H1 (cell line): ENCODE results near the gene TSPAN9. TPM values are rescaled to one million over a fixed set of nuclear protein-coding genes. Genes with fewer than 3 reads are reported as not detected.

Source experiments
- CTCF ChIA-PET: fragments of 300-600 bp; sonication (Branson Sonifier 250); formaldehyde crosslinking; loops from one replicate; lab custom pipeline; 2021; ENCODE audit not compliant: partially characterized antibody; lab: Charles Lee
- POLR2A ChIA-PET: fragments of 300-600 bp; sonication (Branson Sonifier 250); formaldehyde crosslinking; loops from one replicate; lab custom pipeline; 2021; ENCODE audit warnings: inconsistent platforms; ENCODE audit not compliant: partially characterized antibody; lab: Charles Lee
- DNase-seq, 2 experiments: peaks; one replicate each; pipeline versions ENCODE4 v3.0.0 to v3.0.0-alpha.2; 2010 to 2022; ENCODE audit warnings: low spot score in 2 of 2, low read depth in 1 of 2, mixed read lengths in 1 of 2
- FAIRE-seq: peaks from 2 replicates; lab custom pipeline; 2011; peaks lifted over from hg19 to GRCh38; lab: Jason Lieb, UNC
- H2AFZ ChIP-seq: 2 replicates; pipeline ENCODE4 v1.8.1; 2012; ENCODE audit warnings: low read length, inconsistent platforms
- H2AK5ac ChIP-seq: 2 replicates; pipeline ENCODE4 v1.6.1; 2013; ENCODE audit warnings: low read depth, low read length
- H2BK120ac ChIP-seq: replicated peaks from 2 replicates; pipeline ENCODE3; 2013; ENCODE audit warnings: low read depth, low read length, inconsistent platforms
- H2BK12ac ChIP-seq: 2 replicates; pipeline ENCODE4 v1.6.1; 2013; ENCODE audit warnings: low read depth, low read length
- H2BK15ac ChIP-seq: 2 replicates; pipeline ENCODE4 v1.6.1; 2013; ENCODE audit warnings: low read length
- H2BK20ac ChIP-seq: 2 replicates; pipeline ENCODE4 v1.6.1; 2013; ENCODE audit warnings: low read length
- H2BK5ac ChIP-seq: 2 replicates; pipeline ENCODE4 v1.6.1; 2013; ENCODE audit warnings: low read depth, low read length
- H3K14ac ChIP-seq: 2 replicates; pipeline ENCODE4 v1.6.1; 2013; ENCODE audit warnings: inconsistent platforms; ENCODE audit not compliant: insufficient read length
- H3K18ac ChIP-seq: 2 replicates; pipeline ENCODE4 v1.6.1; 2013; ENCODE audit warnings: low read length; ENCODE audit errors: extremely low read depth
- H3K23ac ChIP-seq: 2 replicates; pipeline ENCODE4 v1.6.1; 2013; ENCODE audit warnings: inconsistent platforms; ENCODE audit not compliant: insufficient read length
- H3K23me2 ChIP-seq: 2 replicates; pipeline ENCODE4 v1.6.1; 2013; ENCODE audit warnings: low read depth, low read length
- H3K27ac ChIP-seq: 2 replicates; pipeline ENCODE4 v1.6.1; 2011; ENCODE audit warnings: low read depth, low read length, inconsistent platforms
- H3K27me3 ChIP-seq, 4 experiments: replicated peaks in 1 of 4; 1 replicate in 1 of 4; 2 replicates in 3 of 4; pipeline versions ENCODE4 v1.6.1 to v1.8.1; 2011 to 2013; ENCODE audit warnings: low read length in 3 of 4, mild to moderate bottlenecking in 3 of 4, inconsistent platforms in 2 of 4, mixed read lengths in 2 of 4, moderate library complexity in 1 of 4; ENCODE audit not compliant: control insufficient read depth in 3 of 4, insufficient read depth in 3 of 4; ENCODE audit errors: extremely low read depth in 1 of 4
- H3K36me3 ChIP-seq, 4 experiments: 2 replicates each; pipeline versions ENCODE4 v1.6.1 to v1.8.1; 2011 to 2013; ENCODE audit warnings: mild to moderate bottlenecking in 4 of 4, low read length in 3 of 4, moderate library complexity in 2 of 4, control low read depth in 1 of 4, inconsistent platforms in 1 of 4; ENCODE audit not compliant: insufficient read depth in 4 of 4, control insufficient read depth in 2 of 4
- H3K4ac ChIP-seq: replicated peaks from 2 replicates; pipeline ENCODE3; 2013; ENCODE audit warnings: low read length, low read depth, mixed read lengths, inconsistent platforms; ENCODE audit not compliant: insufficient read length
- H3K4me1 ChIP-seq, 4 experiments: replicated peaks in 1 of 4; 1 replicate in 1 of 4; 2 replicates in 3 of 4; pipeline versions ENCODE4 v1.6.1 to v1.8.1; 2011 to 2013; ENCODE audit warnings: low read length in 3 of 4, inconsistent platforms in 2 of 4, mixed read lengths in 1 of 4; ENCODE audit not compliant: insufficient read depth in 4 of 4, control insufficient read depth in 3 of 4
- H3K4me2 ChIP-seq, 2 experiments: 2 replicates each; pipeline versions ENCODE4 v1.6.1 to v1.8.1; 2011 to 2013; ENCODE audit warnings: low read depth in 2 of 2, low read length in 2 of 2, control low read depth in 1 of 2, inconsistent platforms in 1 of 2, mild to moderate bottlenecking in 1 of 2; ENCODE audit not compliant: insufficient read depth in 1 of 2
- H3K4me3 ChIP-seq, 4 experiments: fragments of 200-600, 300-600 bp in 1 of 4; sonication (generic), shearing (Covaris generic), sonication (Bioruptor Twin) in 1 of 4; 2 replicates each; pipeline versions ENCODE4 v1.5.1 to v1.8.1; 2011 to 2016; ENCODE audit warnings: low read length in 4 of 4, low read depth in 3 of 4, control low read depth in 2 of 4, inconsistent platforms in 2 of 4, mild to moderate bottlenecking in 2 of 4, mixed read lengths in 1 of 4, moderate library complexity in 1 of 4; ENCODE audit not compliant: insufficient read depth in 2 of 4; ENCODE audit errors: extremely low read depth in 1 of 4
- H3K56ac ChIP-seq: replicated peaks from 2 replicates; pipeline ENCODE3; 2013; ENCODE audit warnings: low read depth, mild to moderate bottlenecking, mixed read lengths, low read length, inconsistent platforms; ENCODE audit not compliant: insufficient read length
- H3K79me1 ChIP-seq: 2 replicates; pipeline ENCODE4 v1.6.1; 2013; ENCODE audit warnings: low read depth, low read length, control low read depth
- H3K79me2 ChIP-seq, 2 experiments: 2 replicates each; pipeline versions ENCODE4 v1.6.1 to v1.8.1; 2012 to 2013; ENCODE audit warnings: low read length in 2 of 2, mild to moderate bottlenecking in 2 of 2, inconsistent platforms in 1 of 2; ENCODE audit not compliant: insufficient read depth in 2 of 2, control insufficient read depth in 1 of 2
- H3K9ac ChIP-seq, 4 experiments: replicated peaks in 1 of 4; 1 replicate in 1 of 4; 2 replicates in 3 of 4; pipeline versions ENCODE4 v1.6.1 to v1.8.1; 2011 to 2013; ENCODE audit warnings: low read depth in 3 of 4, low read length in 3 of 4, control low read depth in 2 of 4, mild to moderate bottlenecking in 2 of 4, moderate library complexity in 2 of 4, inconsistent platforms in 1 of 4; ENCODE audit errors: extremely low read depth in 1 of 4
- H3K9me3 ChIP-seq, 2 experiments: 2 replicates each; pipeline versions ENCODE4 v1.6.1 to v1.8.1; 2012 to 2013; ENCODE audit warnings: mild to moderate bottlenecking in 2 of 2, moderate library complexity in 2 of 2, control low read depth in 1 of 2, inconsistent platforms in 1 of 2, low read depth in 1 of 2, low read length in 1 of 2, mixed read lengths in 1 of 2; ENCODE audit not compliant: insufficient read depth in 2 of 2
- H4K20me1 ChIP-seq, 2 experiments: replicated peaks in 1 of 2; 2 replicates each; pipeline versions ENCODE3 to v1.8.1; 2011 to 2013; ENCODE audit warnings: inconsistent platforms in 2 of 2, low read length in 2 of 2, mild to moderate bottlenecking in 1 of 2; ENCODE audit not compliant: insufficient read depth in 2 of 2, control insufficient read depth in 1 of 2
- H4K5ac ChIP-seq: 2 replicates; pipeline ENCODE4 v1.6.1; 2013; ENCODE audit warnings: low read length, low read depth, mixed read lengths, inconsistent platforms; ENCODE audit not compliant: insufficient read length
- H4K8ac ChIP-seq: 2 replicates; pipeline ENCODE4 v1.8.0; 2013; ENCODE audit warnings: mild to moderate bottlenecking, moderate library complexity, low read length, inconsistent platforms; ENCODE audit not compliant: insufficient read depth; ENCODE audit errors: extremely low read depth
- H4K91ac ChIP-seq: replicated peaks from 2 replicates; pipeline ENCODE3; 2013; ENCODE audit warnings: low read length, mixed read lengths, inconsistent platforms; ENCODE audit not compliant: insufficient read length
- RBBP5 ChIP-seq: IDR thresholded peaks from 2 replicates; pipeline ENCODE4 v1.7.1; 2012; ENCODE audit warnings: low read depth, mild to moderate bottlenecking, inconsistent platforms, low read length, moderate library complexity, borderline replicate concordance
- WGBS, 2 experiments: shearing (Covaris generic) in 1 of 2; methylation state at CpG; one replicate each; pipeline versions ENCODE4 v1.1.6 to v1.1.7; 2013 to 2015; ENCODE audit warnings: low lambda C conversion rate in 2 of 2, mixed read lengths in 2 of 2, inconsistent platforms in 1 of 2, low coverage in 1 of 2, missing lambda C conversion rate in 1 of 2; ENCODE audit not compliant: insufficient replicate concordance in 2 of 2, insufficient coverage in 1 of 2, insufficient read length in 1 of 2; ENCODE audit errors: extremely low coverage in 1 of 2, missing lambda C conversion rate in 1 of 2; 5-methylcytosine and 5-hydroxymethylcytosine counted together
- polyA plus RNA-seq, 7 experiments: library from polyadenylated mRNA; depleted of rRNA in 3 of 7; stranded (reverse) in 5 of 7; unstranded in 2 of 7; fragments of >200 nt in 5 of 7; fragments of 200-250 nt in 2 of 7; gene quantifications; 1 replicate in 5 of 7; 2 replicates in 1 of 7; 4 replicates in 1 of 7; pipeline versions ENCODE4 v1.2.1 to v1.2.3, GENCODE V29; 2011 to 2013; ENCODE audit warnings: missing spikeins in 2 of 7, mixed read lengths in 2 of 7
- total RNA-seq: library from RNA; stranded (reverse); fragmentation: NEBNext Ultra II Directional; extraction: Animal tissue kit (Norgen Biotek cat#: 25700); gene quantifications from 2 replicates; pipeline ENCODE4 v1.2.1, GENCODE V29; 2021

TSPAN9 gene
- total and polyA plus RNA-seq, 2 of the 8 experiments (the other 6 are each of a cell fraction or from before 2014, with no cell fraction given) = 11.5 to 29.1 TPM

DNA sequence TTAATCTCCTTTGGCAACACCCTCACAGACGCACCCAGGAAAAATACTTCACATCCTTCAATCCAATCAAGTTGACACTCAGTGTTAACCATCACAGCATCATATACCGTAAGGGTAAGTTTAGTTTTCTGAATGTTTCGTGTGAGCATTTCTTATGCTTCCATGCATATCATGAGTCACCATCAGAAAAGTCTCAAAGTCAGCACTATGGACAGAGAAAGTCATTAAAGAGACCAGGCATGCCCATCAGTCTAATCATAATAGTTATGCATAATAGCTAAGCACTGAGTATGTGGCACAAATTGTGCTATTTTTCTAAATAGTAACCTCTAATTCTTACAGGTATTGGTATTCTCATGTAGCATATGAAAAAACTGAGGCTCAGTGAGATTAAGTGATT, 255.0 kb downstream of the TSPAN9 start:
- ChIA-PET CTCF (interaction anchor here (0.7 to 16.4 kb wide), 9 partner anchors 7 to 471 kb away, joined by 4 to 216 read pairs (median 16); no protein-coding TSS in a partner anchor), POLR2A (no interaction called here)
- no peak overlapping the region for H4K91ac ChIP-seq
- no peak overlapping the region for H2BK20ac ChIP-seq
- H2AFZ ChIP-seq = no peak overlapping the region
- no peak overlapping the region for H4K8ac ChIP-seq
- no peak overlapping the region for H3K56ac ChIP-seq
- H3K23me2 ChIP-seq = no peaks in the 10 kb centered on the region
- no peak overlapping the region for H3K9ac ChIP-seq
- 89% methylated on average over 3 of the region's 3 CpGs; no CpG with 5 or more reads in 1 of the 2 experiments for WGBS, 2 experiments
- H3K79me2 ChIP-seq = no peaks in the 10 kb centered on the region
- H3K27ac ChIP-seq = no peak overlapping the region
- H3K36me3 ChIP-seq = no peaks in the 10 kb centered on the region
- H3K18ac ChIP-seq = no peak overlapping the region
- H3K23ac ChIP-seq = no peak overlapping the region
- H2BK15ac ChIP-seq = no peak overlapping the region
- peaks cover 3 to 14% (median 7%) of the 10 kb centered on the region in 4 experiments; a peak in 6 of 7 replicates for H3K4me1 ChIP-seq
- H2BK12ac ChIP-seq = no peak overlapping the region
- H3K4me2 ChIP-seq = no peak overlapping the region
- H3K27me3 ChIP-seq = no peaks in the 10 kb centered on the region
- DNase-seq (no peak), FAIRE-seq (no peak)
- no peak overlapping the region for H4K5ac ChIP-seq
- no peak overlapping the region for H2AK5ac ChIP-seq
- H3K14ac ChIP-seq = no peak overlapping the region
- no peaks in the 10 kb centered on the region for H3K9me3 ChIP-seq
- H3K4me3 ChIP-seq = no peak overlapping the region
- H3K79me1 ChIP-seq = no peaks in the 10 kb centered on the region
- H3K4ac ChIP-seq = no peak overlapping the region
- no peak overlapping the region for H2BK120ac ChIP-seq
- H2BK5ac ChIP-seq = no peak overlapping the region
- H4K20me1 ChIP-seq = no peaks in the 10 kb centered on the region
- TF ChIP-seq RBBP5 = no peak
